H1 (cell line): ENCODE measurements around the gene CAGE1.

Experiments used
- CBX8 ChIP-seq: fragments of 300-800, 300-1000 bp; sonication (generic); IDR thresholded peaks from 2 replicates; pipeline ENCODE4 v1.7.1; 2016; ENCODE audit warnings: low read depth, low read length, borderline replicate concordance
- CTCF ChIP-seq, 3 experiments: IDR thresholded peaks; 1 replicate in 2 of 3; 2 replicates in 1 of 3; pipeline versions ENCODE4 v1.5.1 to v1.6.1; 2011; ENCODE audit warnings: low read length in 3 of 3, mild to moderate bottlenecking in 3 of 3, inconsistent platforms in 2 of 3, low read depth in 1 of 3, moderate library complexity in 1 of 3; ENCODE audit not compliant: insufficient read depth in 1 of 3; ENCODE audit errors: control extremely low read depth in 1 of 3
- POLR2AphosphoS5 ChIP-seq: IDR thresholded peaks from 2 replicates; pipeline ENCODE4 v1.6.1; 2011; ENCODE audit warnings: low read depth, low read length

DNA sequence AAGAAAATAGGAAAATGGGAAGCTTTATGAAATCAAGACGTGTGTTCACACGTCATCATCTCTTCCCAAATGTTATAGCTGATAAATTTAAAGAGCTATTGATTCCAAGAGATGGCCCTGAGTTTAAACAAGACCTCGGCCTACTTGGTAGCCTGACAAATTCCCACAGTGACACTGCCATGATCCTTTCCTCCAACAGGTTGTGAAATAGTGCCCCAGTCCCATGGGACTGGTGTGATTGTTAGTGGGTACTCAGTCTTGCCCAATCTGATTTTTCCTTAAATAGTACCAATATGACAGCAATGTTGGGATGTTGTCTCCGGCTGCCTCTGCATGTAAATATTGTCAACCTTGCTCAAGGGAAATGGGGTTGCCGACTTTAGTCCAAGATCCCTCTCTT, 34.5 kb upstream of the CAGE1 start:
- no peak for TF ChIP-seq POLR2AphosphoS5
- no peak for TF ChIP-seq CBX8
- no peak for TF ChIP-seq CTCF (IDR thresholded peaks at IDR 0.05; ENCODE audit: control extremely low read depth in 1 of 3, insufficient read depth in 1 of 3, low read depth in 1 of 3, low read length in 3 of 3)
